GOT3 (cell line): ENCODE results near the gene TRIM41.

Experiments used
- DNase-seq: peaks from one replicate; lab custom pipeline; 2025; ENCODE audit warnings: mixed read lengths; lab: John Stamatoyannopoulos, UW

The TRIM41 gene

GRCh38 chr5:181233088-181233800, 10.2 kb downstream of the TRIM41 start:
- DNase-seq, result no peak

GRCh38 chr5:181233801-181234454, 10.8 kb downstream of the TRIM41 start:
- no peak for DNase-seq

- DNase-seq, result no peak
Observed at GRCh38 chr5:181234455-181235306, 11.6 kb downstream of the TRIM41 start.

- DNase-seq, result no peak
Observed at GRCh38 chr5:181235323-181235688, 12.2 kb downstream of the TRIM41 start.

GRCh38 chr5:181235689-181236366, 12.7 kb downstream of the TRIM41 start:
- no peak for DNase-seq

- no peak for DNase-seq
Observed at GRCh38 chr5:181236471-181236870, 13.4 kb downstream of the TRIM41 start.

- DNase-seq, result no peak
Observed at GRCh38 chr5:181236954-181237641, 14.0 kb downstream of the TRIM41 start.

- no peak for DNase-seq
Observed at GRCh38 chr5:181237729-181238385, 14.8 kb downstream of the TRIM41 start.

GRCh38 chr5:181239062-181239663, 16.1 kb downstream of the TRIM41 start:
- DNase-seq, result no peak

- no peak for DNase-seq
Observed at GRCh38 chr5:181241393-181241975, 18.4 kb downstream of the TRIM41 start.

GRCh38 chr5:181242031-181242451, 19.0 kb downstream of the TRIM41 start:
- DNase-seq, result no peak

GRCh38 chr5:181243018-181243563, 20.0 kb downstream of the TRIM41 start:
- no peak for DNase-seq

GRCh38 chr5:181243564-181244343, 20.7 kb downstream of the TRIM41 start, which contains the start of gene RACK1:
RACK1 (minus strand) TSS chr5:181243906; CDS start chr5:181243800, 106 bp downstream.
- DNase-seq, result no peak

- DNase-seq, result no peak
Observed at GRCh38 chr5:181245427-181246275, 22.6 kb downstream of the TRIM41 start.

- DNase-seq, result no peak
Observed at GRCh38 chr5:181246276-181247049, 23.4 kb downstream of the TRIM41 start.

GRCh38 chr5:181248277-181248676, 25.2 kb downstream of the TRIM41 start:
- no peak for DNase-seq

- no peak for DNase-seq
Observed at GRCh38 chr5:181255276-181255675, 32.2 kb downstream of the TRIM41 start.
